Activated T-helper 1 cell treated with anti-CD3 and anti-CD28 coated beads, Interleukin-12 subunit alpha, Interleukin-12 subunit beta, Interleukin-2, Interleukin-4 antibody, amounts not matched to agents 30 ng/mL and 10 ng/mL and 1 ng/mL, durations not matched to agents 14 hours and 24 hours and 36 hours (primary cell): ENCODE data around the gene DLAT. TPM values are rescaled to one million over a fixed set of nuclear protein-coding genes. Genes with fewer than 3 reads are reported as not detected.
"Not testable (repeated sequence)": the region's sequence is repeated elsewhere in the genome, so short reads cannot be mapped to it uniquely, and the experiment has no call there.

Experiments
- DNase-seq: peaks from one replicate; pipeline ENCODE4 v3.0.0; 2021; ENCODE audit warnings: low spot score
- H3K27ac Mint-ChIP-seq: one replicate; pipeline ENCODE4 v1.8.0; 2021; ENCODE audit warnings: mild to moderate bottlenecking, mixed read lengths
- H3K27me3 Mint-ChIP-seq: one replicate; pipeline ENCODE4 v1.8.0; 2022; ENCODE audit warnings: mild to moderate bottlenecking, moderate library complexity, mixed read lengths; ENCODE audit not compliant: insufficient read depth
- H3K36me3 Mint-ChIP-seq: one replicate; pipeline ENCODE4 v1.8.0; 2021; ENCODE audit warnings: low read depth, mixed read lengths
- H3K4me1 Mint-ChIP-seq: one replicate; pipeline ENCODE4 v1.8.0; 2021; ENCODE audit warnings: low read depth, mixed read lengths
- H3K4me3 Mint-ChIP-seq: one replicate; pipeline ENCODE4 v1.8.0; 2021; ENCODE audit warnings: mild to moderate bottlenecking, moderate library complexity, mixed read lengths
- H3K9me3 Mint-ChIP-seq: one replicate; pipeline ENCODE4 v1.8.0; 2021; ENCODE audit warnings: mixed read lengths
- intact Hi-C: fragments of 100-400 bp; cut with micrococcal nuclease; formaldehyde crosslinking; loops from one replicate; pipeline ENCODE4 v1.15.1; 2024
- total RNA-seq: library from RNA; stranded (reverse); gene quantifications from 2 replicates; pipeline ENCODE4 v1.2.3, GENCODE V29; 2022

Gene DLAT
- total RNA-seq, 1 donor from 2014 or later = 52.0 TPM

- intact Hi-C loops = no loop called here
- no peaks in the 10 kb centered on the region for H3K4me1 Mint-ChIP-seq
- DNase-seq = no peak
- H3K4me3 Mint-ChIP-seq = no peak overlapping the region
- no peaks in the 10 kb centered on the region for H3K9me3 Mint-ChIP-seq
- no peak overlapping the region for H3K27ac Mint-ChIP-seq
- H3K27me3 Mint-ChIP-seq = peaks cover under 1% of the 10 kb centered on the region
- peaks cover 6% of the 10 kb centered on the region for H3K36me3 Mint-ChIP-seq
These were observed 9.0 kb upstream of the DLAT start for GRCh38 chr11:112016088-112016764.

- H3K27ac Mint-ChIP-seq = no peak overlapping the region
- no peaks in the 10 kb centered on the region for H3K27me3 Mint-ChIP-seq
- no peaks in the 10 kb centered on the region for H3K9me3 Mint-ChIP-seq
- intact Hi-C loops = no loop called here
- no peak for DNase-seq
- H3K4me3 Mint-ChIP-seq = no peak overlapping the region
- peaks cover 6% of the 10 kb centered on the region for H3K36me3 Mint-ChIP-seq
- H3K4me1 Mint-ChIP-seq = no peaks in the 10 kb centered on the region
These were observed 8.3 kb upstream of the DLAT start for GRCh38 chr11:112016765-112017376.

GRCh38 chr11:112017538-112017937 lies 7.7 kb upstream of the DLAT start:
- peaks cover 6% of the 10 kb centered on the region for H3K36me3 Mint-ChIP-seq
- no peak overlapping the region for H3K27ac Mint-ChIP-seq
- no peak for DNase-seq
- no peaks in the 10 kb centered on the region for H3K4me1 Mint-ChIP-seq
- no peaks in the 10 kb centered on the region for H3K27me3 Mint-ChIP-seq
- intact Hi-C loops = no loop called here
- no peaks in the 10 kb centered on the region for H3K9me3 Mint-ChIP-seq
- H3K4me3 Mint-ChIP-seq = no peak overlapping the region

- Mint-ChIP-seq H3K4me3 (no peak overlapping the region), H3K27ac (no peak overlapping the region), H3K9me3 (no peaks in the 10 kb centered on the region), H3K4me1 (peaks cover 3% of the 10 kb centered on the region), H3K27me3 (no peaks in the 10 kb centered on the region), H3K36me3 (peaks cover 10% of the 10 kb centered on the region)
- intact Hi-C loops = no loop called here
- DNase-seq = no peak
These were observed 6.1 kb upstream of the DLAT start for GRCh38 chr11:112019066-112019465.

- no peak for DNase-seq
- Mint-ChIP-seq H3K27ac (no peak overlapping the region), H3K4me1 (peaks cover 14% of the 10 kb centered on the region), H3K4me3 (peak overlapping the region; percentile 11), H3K9me3 (no peaks in the 10 kb centered on the region), H3K36me3 (peaks cover 16% of the 10 kb centered on the region), H3K27me3 (no peaks in the 10 kb centered on the region)
- intact Hi-C loops = no loop called here
These were observed 2.1 kb upstream of the DLAT start for GRCh38 chr11:112023104-112023503.

GRCh38 chr11:112024178-112024772 lies 933 bp upstream of the DLAT start:
- peak overlapping the region; percentile 100 for H3K27ac Mint-ChIP-seq
- H3K9me3 Mint-ChIP-seq = no peaks in the 10 kb centered on the region
- peaks cover 26% of the 10 kb centered on the region for H3K36me3 Mint-ChIP-seq
- H3K4me1 Mint-ChIP-seq = peaks cover 14% of the 10 kb centered on the region
- H3K4me3 Mint-ChIP-seq = peak overlapping the region; percentile 95
- no peaks in the 10 kb centered on the region for H3K27me3 Mint-ChIP-seq
- no peak for DNase-seq
- intact Hi-C loops = loop anchor here (1.0 to 2.0 kb wide), 3 partner anchors 153 to 257 kb away; partner anchors contain the start of genes ALG9 and PTS

- no peaks in the 10 kb centered on the region for H3K27me3 Mint-ChIP-seq
- no peak for DNase-seq
- H3K36me3 Mint-ChIP-seq = peaks cover 31% of the 10 kb centered on the region
- peak overlapping the region; percentile 100 for H3K27ac Mint-ChIP-seq
- H3K4me3 Mint-ChIP-seq = peak overlapping the region; percentile 95
- intact Hi-C loops = loop anchor here (1.0 to 5.0 kb wide), 8 partner anchors 49 to 258 kb away; partner anchors contain the start of genes ALG9, CFAP68, FDXACB1 and NKAPD1
- H3K9me3 Mint-ChIP-seq = no peaks in the 10 kb centered on the region
- peaks cover 18% of the 10 kb centered on the region for H3K4me1 Mint-ChIP-seq
These were observed 499 bp downstream of the DLAT start for GRCh38 chr11:112025707-112026106.

GRCh38 chr11:112026784-112027410 lies 1.7 kb downstream of the DLAT start:
- not testable (repeated sequence) for H3K4me3 Mint-ChIP-seq
- peaks cover 18% of the 10 kb centered on the region for H3K4me1 Mint-ChIP-seq

GRCh38 chr11:112029460-112029859 lies 4.3 kb downstream of the DLAT start:
- H3K27ac Mint-ChIP-seq = no peak overlapping the region

More at GRCh38 chr11:112026784-112027410, 1.7 kb downstream of the DLAT start:
- peaks cover 31% of the 10 kb centered on the region for H3K36me3 Mint-ChIP-seq
- not testable (repeated sequence) for H3K27me3 Mint-ChIP-seq, DNase-seq, H3K9me3 Mint-ChIP-seq, H3K27ac Mint-ChIP-seq
- intact Hi-C loops = loop anchor here (5.0 kb wide), 1 partner anchor 260 kb away; the partner anchor contains the start of gene PPP2R1B

GRCh38 chr11:112033902-112034301 lies 8.7 kb downstream of the DLAT start:
- intact Hi-C loops = no loop called here
- no peaks in the 10 kb centered on the region for H3K9me3 Mint-ChIP-seq
- H3K4me3 Mint-ChIP-seq = no peak overlapping the region
- no peaks in the 10 kb centered on the region for H3K27me3 Mint-ChIP-seq
- H3K27ac Mint-ChIP-seq = no peak overlapping the region
- DNase-seq = no peak
- H3K4me1 Mint-ChIP-seq = peaks cover 4% of the 10 kb centered on the region
- H3K36me3 Mint-ChIP-seq = peaks cover 40% of the 10 kb centered on the region

More at GRCh38 chr11:112029460-112029859, 4.3 kb downstream of the DLAT start:
- no peak for DNase-seq
- no peaks in the 10 kb centered on the region for H3K9me3 Mint-ChIP-seq
- H3K4me3 Mint-ChIP-seq = no peak overlapping the region
- no peaks in the 10 kb centered on the region for H3K27me3 Mint-ChIP-seq
- H3K4me1 Mint-ChIP-seq = peaks cover 11% of the 10 kb centered on the region
- H3K36me3 Mint-ChIP-seq = peaks cover 34% of the 10 kb centered on the region
- intact Hi-C loops = loop anchor here (5.0 kb wide), 1 partner anchor 262 kb away; the partner anchor contains the start of gene PPP2R1B

GRCh38 chr11:112037527-112037926 lies 12.3 kb downstream of the DLAT start:
- Mint-ChIP-seq H3K4me3 (no peak overlapping the region), H3K4me1 (peaks cover 10% of the 10 kb centered on the region), H3K27ac (no peak overlapping the region), H3K36me3 (peaks cover 44% of the 10 kb centered on the region), H3K27me3 (no peaks in the 10 kb centered on the region), H3K9me3 (no peaks in the 10 kb centered on the region)
- intact Hi-C loops = no loop called here
- DNase-seq = no peak

- H3K27ac Mint-ChIP-seq = no peak overlapping the region
- H3K4me1 Mint-ChIP-seq = peaks cover 14% of the 10 kb centered on the region
- H3K9me3 Mint-ChIP-seq = no peaks in the 10 kb centered on the region
- intact Hi-C loops = no loop called here
- H3K27me3 Mint-ChIP-seq = no peaks in the 10 kb centered on the region
- H3K36me3 Mint-ChIP-seq = peaks cover 57% of the 10 kb centered on the region
- H3K4me3 Mint-ChIP-seq = no peak overlapping the region
- DNase-seq = no peak
These were observed 17.2 kb downstream of the DLAT start for GRCh38 chr11:112042161-112042960.
